ENCODE results near the gene FBLN2. TPM values are rescaled to one million over a fixed set of nuclear protein-coding genes. Genes with fewer than 3 reads are reported as not detected.

FBLN2 gene
- total and polyA plus RNA-seq, 8 donors, result 27.5 to 96.6 (median 40.6) TPM

DNA sequence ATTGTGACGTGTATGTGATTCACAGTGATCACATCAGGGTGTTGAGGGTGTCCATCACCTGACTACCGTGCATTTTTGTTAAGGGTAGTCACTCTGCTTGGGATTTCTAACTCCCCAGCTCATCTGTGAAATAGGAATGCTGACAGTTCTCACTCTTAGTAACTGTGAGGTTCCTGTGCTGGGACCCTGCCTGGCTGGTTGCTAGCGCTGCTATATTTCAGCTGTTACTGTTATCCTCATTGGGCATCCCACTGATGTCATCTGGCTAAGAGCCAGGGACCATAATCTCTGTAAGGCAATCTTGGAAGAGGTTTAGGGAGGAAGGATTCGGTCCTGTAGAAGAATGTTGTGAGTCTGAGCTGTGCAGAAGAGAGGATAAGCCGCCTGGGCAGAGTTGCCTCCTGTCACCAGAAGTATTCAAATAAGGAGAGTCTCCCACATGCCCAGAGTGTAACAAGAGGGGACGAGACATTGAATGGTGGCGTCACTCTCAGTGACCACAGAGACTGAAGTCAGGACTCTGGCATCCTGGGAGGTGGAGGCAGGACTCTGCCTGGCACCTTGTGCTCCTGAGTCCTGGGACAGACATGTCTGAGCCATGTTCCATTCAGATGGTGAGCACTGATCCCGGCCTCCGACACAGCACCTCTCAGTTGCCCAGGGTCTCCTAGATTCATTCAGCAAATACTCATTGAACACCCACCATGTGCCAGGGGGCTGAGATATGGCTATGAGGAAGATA is 52.2 kb downstream of the FBLN2 start:
- intact Hi-C loops (cut with DNase I), result no loop called here
- H3K27me3 ChIP-seq, result no peaks in the 10 kb centered on the region
- ATAC-seq (no peak), DNase-seq (peak in 1 of 4 donors; percentile 71)
- H3K9me3 ChIP-seq, result no peaks in the 10 kb centered on the region
- no peaks in the 10 kb centered on the region for H3K36me3 ChIP-seq
- no peak overlapping the region for H3K27ac ChIP-seq
- no peaks in the 10 kb centered on the region for H3K4me1 ChIP-seq
- TF ChIP-seq, protein P1, sequence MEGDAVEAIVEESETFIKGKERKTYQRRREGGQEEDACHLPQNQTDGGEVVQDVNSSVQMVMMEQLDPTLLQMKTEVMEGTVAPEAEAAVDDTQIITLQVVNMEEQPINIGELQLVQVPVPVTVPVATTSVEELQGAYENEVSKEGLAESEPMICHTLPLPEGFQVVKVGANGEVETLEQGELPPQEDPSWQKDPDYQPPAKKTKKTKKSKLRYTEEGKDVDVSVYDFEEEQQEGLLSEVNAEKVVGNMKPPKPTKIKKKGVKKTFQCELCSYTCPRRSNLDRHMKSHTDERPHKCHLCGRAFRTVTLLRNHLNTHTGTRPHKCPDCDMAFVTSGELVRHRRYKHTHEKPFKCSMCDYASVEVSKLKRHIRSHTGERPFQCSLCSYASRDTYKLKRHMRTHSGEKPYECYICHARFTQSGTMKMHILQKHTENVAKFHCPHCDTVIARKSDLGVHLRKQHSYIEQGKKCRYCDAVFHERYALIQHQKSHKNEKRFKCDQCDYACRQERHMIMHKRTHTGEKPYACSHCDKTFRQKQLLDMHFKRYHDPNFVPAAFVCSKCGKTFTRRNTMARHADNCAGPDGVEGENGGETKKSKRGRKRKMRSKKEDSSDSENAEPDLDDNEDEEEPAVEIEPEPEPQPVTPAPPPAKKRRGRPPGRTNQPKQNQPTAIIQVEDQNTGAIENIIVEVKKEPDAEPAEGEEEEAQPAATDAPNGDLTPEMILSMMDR (IDR thresholded peaks at IDR 0.05), result no peak
- H3K4me3 ChIP-seq, result no peak overlapping the region

DNA sequence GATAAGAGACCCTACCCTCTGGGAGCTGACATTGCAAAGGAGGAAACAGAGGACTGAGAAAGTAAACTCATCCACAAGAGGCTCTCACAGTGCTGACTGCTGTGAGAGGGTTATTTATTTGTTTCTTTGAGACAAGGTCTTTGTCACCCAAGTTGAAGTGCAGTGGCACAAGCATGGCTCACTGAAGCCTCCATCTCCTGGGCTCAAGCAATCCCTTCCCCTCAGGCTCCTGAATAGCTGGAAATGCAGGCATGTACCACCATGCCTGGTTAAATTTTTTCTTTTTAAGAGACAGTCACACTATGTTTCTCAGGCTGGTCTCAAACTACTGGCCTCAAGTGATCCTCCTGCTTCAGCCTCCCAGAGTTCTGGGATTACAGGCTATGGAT is 52.8 kb downstream of the FBLN2 start:
- Histone ChIP-seq H3K4me1 (no peaks in the 10 kb centered on the region), H3K9me3 (no peaks in the 10 kb centered on the region), H3K27me3 (no peaks in the 10 kb centered on the region), H3K27ac (no peak overlapping the region), H3K4me3 (no peak overlapping the region), H3K36me3 (no peaks in the 10 kb centered on the region)
- no peak for DNase-seq
- intact Hi-C loops (cut with DNase I), result no loop called here
- ATAC-seq, result no peak
- TF ChIP-seq, protein P1 (IDR thresholded peaks at IDR 0.05), result no peak

DNA sequence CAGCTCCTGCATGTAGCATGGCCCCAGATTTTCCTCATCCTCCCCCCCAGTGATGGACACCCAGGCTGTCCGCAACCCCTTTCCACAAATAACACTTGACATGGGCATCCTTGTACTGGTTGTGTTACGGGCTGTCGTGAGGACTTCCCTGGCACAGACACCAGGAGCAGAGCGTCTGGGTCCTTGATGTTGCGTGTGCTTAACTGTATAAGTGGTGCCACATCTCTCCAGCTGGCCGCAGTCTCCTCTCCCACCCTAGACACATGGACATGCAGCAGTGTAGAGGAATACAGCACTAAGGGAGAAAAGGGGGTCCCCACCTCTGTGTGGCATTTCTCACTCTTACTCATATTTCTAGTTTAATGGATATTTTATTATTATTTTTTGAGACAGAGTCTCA is 56.6 kb downstream of the FBLN2 start:
- H3K4me1 ChIP-seq, result no peaks in the 10 kb centered on the region
- TF ChIP-seq, protein P1 (IDR thresholded peaks at IDR 0.05), result no peak
- H3K27me3 ChIP-seq, result no peaks in the 10 kb centered on the region
- H3K9me3 ChIP-seq, result no peaks in the 10 kb centered on the region
- no peak overlapping the region for H3K4me3 ChIP-seq
- H3K36me3 ChIP-seq, result no peaks in the 10 kb centered on the region
- H3K27ac ChIP-seq, result no peak overlapping the region
- no peak for ATAC-seq
- intact Hi-C loops (cut with DNase I), result no loop called here
- DNase-seq, result no peak

DNA sequence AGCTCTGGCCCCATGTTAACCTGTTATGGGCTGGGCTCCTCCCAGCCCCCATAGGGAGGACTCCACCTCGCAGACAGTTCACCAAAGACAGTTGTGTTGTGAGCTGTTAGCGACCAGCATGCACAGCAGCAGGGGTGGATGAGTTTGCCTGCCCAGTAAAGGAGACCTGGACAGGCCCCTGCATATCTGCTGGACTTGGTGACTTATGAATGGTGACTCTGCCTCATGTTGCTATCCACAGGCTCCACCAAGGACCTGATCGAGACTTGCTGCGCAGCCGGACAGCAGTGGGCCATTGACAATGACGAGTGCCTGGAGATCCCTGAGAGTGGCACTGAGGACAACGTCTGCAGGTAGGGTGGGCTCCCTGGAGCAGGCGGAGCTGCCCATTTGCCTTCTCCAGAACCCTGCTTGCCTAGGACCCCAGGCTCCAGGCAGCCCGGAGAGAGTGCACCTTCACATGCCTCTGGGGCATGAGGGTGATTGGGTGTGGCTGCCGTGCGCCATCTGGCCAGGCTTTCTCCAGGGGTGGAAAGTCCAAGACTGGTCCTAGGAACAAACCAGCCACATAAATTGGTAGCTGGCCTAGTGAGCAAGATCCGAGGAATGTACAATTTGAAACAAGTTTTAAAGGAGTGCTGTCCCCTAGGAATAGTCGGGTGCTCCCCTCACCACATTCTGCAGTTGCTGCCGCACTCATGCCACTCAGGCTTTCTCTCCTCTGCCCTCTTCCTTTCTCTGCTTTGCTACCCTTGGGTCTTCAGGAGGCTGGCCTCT is 59.1 kb downstream of the FBLN2 start:
- no peaks in the 10 kb centered on the region for H3K9me3 ChIP-seq
- no peak for ATAC-seq
- H3K4me1 ChIP-seq, result no peaks in the 10 kb centered on the region
- intact Hi-C loops (cut with DNase I), result no loop called here
- H3K4me3 ChIP-seq, result no peak overlapping the region
- H3K36me3 ChIP-seq, result no peaks in the 10 kb centered on the region
- DNase-seq, result no peak
- TF ChIP-seq, protein P1 (IDR thresholded peaks at IDR 0.05), result no peak
- no peaks in the 10 kb centered on the region for H3K27me3 ChIP-seq
- H3K27ac ChIP-seq, result no peak overlapping the region

DNA sequence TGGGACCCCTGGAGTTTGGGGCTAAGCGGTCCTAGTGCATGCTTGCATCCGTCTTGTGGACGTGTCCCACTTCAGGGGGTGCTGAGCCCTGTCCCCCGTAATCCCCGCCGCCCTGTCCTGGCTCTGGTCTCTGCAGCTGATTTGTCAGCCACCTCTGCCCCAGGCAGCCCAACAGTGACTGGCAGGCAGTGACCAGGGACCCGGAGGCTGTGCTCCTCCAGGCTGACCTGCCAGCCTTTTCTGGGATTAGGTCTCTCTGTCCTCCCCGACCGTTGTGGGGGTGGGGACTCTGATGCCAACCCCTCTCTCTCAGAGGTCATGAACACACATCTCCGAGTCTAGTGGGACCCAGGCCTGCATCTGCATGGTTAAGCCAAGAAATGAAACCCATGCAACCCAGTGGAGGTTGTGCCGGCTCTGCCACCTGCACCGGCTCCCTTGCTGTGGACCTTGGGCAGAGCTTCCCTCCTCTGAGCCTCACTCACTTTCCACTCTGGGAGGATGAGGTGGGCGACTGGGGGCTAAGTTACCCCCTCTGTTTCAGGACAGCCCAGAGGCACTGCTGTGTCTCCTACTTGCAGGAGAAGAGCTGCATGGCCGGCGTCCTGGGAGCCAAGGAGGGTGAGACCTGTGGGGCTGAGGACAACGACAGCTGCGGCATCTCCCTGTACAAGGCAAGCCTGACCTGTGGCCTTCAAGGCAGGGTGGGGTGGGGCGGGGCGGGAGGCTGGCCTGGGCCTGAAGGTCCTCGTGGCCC is 60.2 kb downstream of the FBLN2 start:
- ATAC-seq (no peak), DNase-seq (no peak)
- TF ChIP-seq, protein P1 (IDR thresholded peaks at IDR 0.05), result no peak
- H3K27ac ChIP-seq, result no peak overlapping the region
- no peaks in the 10 kb centered on the region for H3K36me3 ChIP-seq
- H3K4me3 ChIP-seq, result no peak overlapping the region
- H3K4me1 ChIP-seq, result no peaks in the 10 kb centered on the region
- H3K9me3 ChIP-seq, result peaks cover 0 to 4% of the 10 kb centered on the region in 2 donors
- intact Hi-C loops (cut with DNase I), result no loop called here
- H3K27me3 ChIP-seq, result no peaks in the 10 kb centered on the region

Data from left lung (tissue), 10 donors.